UCSD-AML1 (cell line): Measurements from ENCODE around the gene SLC2A1.
A peak's percentile ranks its signal among the peaks of the same experiment; 100 is the strongest.

Experiments used
- DNase-seq: peaks from one replicate; lab custom pipeline; 2025; ENCODE audit not compliant: unreplicated experiment; lab: John Stamatoyannopoulos, UW

The SLC2A1 gene

GRCh38 chr1:42960566-42961311, 2.1 kb upstream of the SLC2A1 start:
- DNase-seq: no peak

GRCh38 chr1:42960122-42960390, 1.4 kb upstream of the SLC2A1 start:
- DNase-seq: no peak

- DNase-seq: peak; percentile 78
These were observed 684 bp downstream of the SLC2A1 start for GRCh38 chr1:42957880-42958487.

- DNase-seq: no peak
These were observed 1.3 kb downstream of the SLC2A1 start for GRCh38 chr1:42957229-42957879.

- no peak for DNase-seq
These were observed 1.9 kb downstream of the SLC2A1 start for GRCh38 chr1:42956739-42957138.

GRCh38 chr1:42955311-42956063, 3.2 kb downstream of the SLC2A1 start:
- DNase-seq: no peak

GRCh38 chr1:42953182-42954180, 5.2 kb downstream of the SLC2A1 start:
- DNase-seq: no peak

GRCh38 chr1:42952303-42953001, 6.2 kb downstream of the SLC2A1 start:
- DNase-seq: no peak

GRCh38 chr1:42951588-42951987, 7.1 kb downstream of the SLC2A1 start:
- no peak for DNase-seq

- DNase-seq: no peak
These were observed 8.6 kb downstream of the SLC2A1 start for GRCh38 chr1:42950116-42950481.

- DNase-seq: no peak
These were observed 9.2 kb downstream of the SLC2A1 start for GRCh38 chr1:42949312-42950115.

GRCh38 chr1:42947965-42948732, 10.5 kb downstream of the SLC2A1 start:
- DNase-seq: no peak

- no peak for DNase-seq
These were observed 11.6 kb downstream of the SLC2A1 start for GRCh38 chr1:42947117-42947516.

- no peak for DNase-seq
These were observed 12.4 kb downstream of the SLC2A1 start for GRCh38 chr1:42946120-42946898.

- no peak for DNase-seq
These were observed 13.5 kb downstream of the SLC2A1 start for GRCh38 chr1:42945164-42945563.

- DNase-seq: peak; percentile 72
These were observed 14.3 kb downstream of the SLC2A1 start for GRCh38 chr1:42944246-42944928.

- DNase-seq: no peak
These were observed 14.9 kb downstream of the SLC2A1 start for GRCh38 chr1:42943728-42944127.
